NK-92 (cell line): Measurements from ENCODE around the gene GCAT.

Source experiments
- DNase-seq: peaks from one replicate; lab custom pipeline; 2025; ENCODE audit not compliant: unreplicated experiment; lab: John Stamatoyannopoulos, UW

GCAT gene

GRCh38 chr22:37809672-37810333 lies 2.1 kb downstream of the GCAT start:
- no peak for DNase-seq

- DNase-seq, result no peak
Observed at GRCh38 chr22:37811867-37812266, 4.1 kb downstream of the GCAT start.

GRCh38 chr22:37812869-37813678 lies 5.3 kb downstream of the GCAT start:
- no peak for DNase-seq

- DNase-seq, result no peak
Observed at GRCh38 chr22:37815593-37815992, 7.9 kb downstream of the GCAT start.

GRCh38 chr22:37816543-37817180 lies 8.9 kb downstream of the GCAT start:
- DNase-seq, result no peak

- DNase-seq, result no peak
Observed at GRCh38 chr22:37817705-37818408, 10.1 kb downstream of the GCAT start.

DNA sequence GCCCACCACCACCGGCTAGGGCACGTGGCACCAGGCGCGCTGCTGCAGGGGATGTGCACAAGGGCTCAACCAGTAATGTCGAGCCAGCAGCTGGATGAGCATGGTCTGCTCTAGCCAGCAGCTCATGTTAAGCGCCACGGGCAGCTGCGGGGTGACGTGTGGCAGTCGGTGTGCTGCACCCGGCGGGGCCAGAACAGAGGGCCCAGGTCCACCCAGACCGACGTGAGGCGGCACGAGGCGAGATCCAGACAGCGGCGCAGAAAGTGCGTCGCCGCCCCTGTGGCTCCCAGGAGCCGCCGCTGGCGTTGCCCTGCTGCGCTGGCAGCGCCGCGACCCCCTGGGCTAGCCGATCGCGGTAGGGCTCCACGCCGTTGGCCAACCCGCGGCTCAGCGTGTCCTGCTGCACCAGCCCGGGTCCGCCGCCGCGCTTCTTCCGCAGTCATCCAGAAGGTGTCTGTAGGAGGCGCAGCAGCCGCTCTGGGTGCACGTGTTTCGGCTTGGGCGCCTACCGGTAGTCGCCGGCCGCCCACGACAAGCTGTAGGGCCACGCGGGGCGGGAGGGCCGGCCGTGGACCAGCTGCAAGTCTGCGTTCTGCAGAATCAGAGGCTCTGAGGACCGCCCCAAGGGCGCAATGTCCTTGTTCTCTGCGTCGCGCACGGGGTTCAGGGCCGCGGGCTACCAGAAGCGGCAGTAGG lies 10.8 kb downstream of the GCAT start:
- DNase-seq, result no peak

GRCh38 chr22:37819105-37819433 lies 11.3 kb downstream of the GCAT start:
- no peak for DNase-seq

DNA sequence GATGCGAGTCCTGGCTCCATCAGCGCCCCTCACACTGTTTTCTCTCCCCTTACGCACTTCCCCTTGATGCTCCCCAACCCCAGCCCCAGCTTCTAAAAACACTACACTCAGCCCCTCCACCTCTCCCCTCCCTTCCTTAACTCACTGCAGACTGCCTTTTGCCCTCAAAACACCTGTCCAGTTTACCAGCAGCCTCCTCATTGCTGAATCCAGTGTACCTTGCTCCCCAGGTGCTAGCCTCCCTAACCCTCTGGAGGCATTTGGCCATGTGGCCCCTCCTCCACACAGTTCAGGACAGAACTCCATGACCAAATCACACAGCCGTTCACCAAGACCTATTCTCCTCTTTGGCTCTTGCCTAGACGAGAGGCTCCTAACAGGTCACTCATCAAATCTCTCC lies 12.6 kb downstream of the GCAT start:
- DNase-seq, result no peak

GRCh38 chr22:37822079-37822833 lies 14.5 kb downstream of the GCAT start:
- DNase-seq, result no peak

DNA sequence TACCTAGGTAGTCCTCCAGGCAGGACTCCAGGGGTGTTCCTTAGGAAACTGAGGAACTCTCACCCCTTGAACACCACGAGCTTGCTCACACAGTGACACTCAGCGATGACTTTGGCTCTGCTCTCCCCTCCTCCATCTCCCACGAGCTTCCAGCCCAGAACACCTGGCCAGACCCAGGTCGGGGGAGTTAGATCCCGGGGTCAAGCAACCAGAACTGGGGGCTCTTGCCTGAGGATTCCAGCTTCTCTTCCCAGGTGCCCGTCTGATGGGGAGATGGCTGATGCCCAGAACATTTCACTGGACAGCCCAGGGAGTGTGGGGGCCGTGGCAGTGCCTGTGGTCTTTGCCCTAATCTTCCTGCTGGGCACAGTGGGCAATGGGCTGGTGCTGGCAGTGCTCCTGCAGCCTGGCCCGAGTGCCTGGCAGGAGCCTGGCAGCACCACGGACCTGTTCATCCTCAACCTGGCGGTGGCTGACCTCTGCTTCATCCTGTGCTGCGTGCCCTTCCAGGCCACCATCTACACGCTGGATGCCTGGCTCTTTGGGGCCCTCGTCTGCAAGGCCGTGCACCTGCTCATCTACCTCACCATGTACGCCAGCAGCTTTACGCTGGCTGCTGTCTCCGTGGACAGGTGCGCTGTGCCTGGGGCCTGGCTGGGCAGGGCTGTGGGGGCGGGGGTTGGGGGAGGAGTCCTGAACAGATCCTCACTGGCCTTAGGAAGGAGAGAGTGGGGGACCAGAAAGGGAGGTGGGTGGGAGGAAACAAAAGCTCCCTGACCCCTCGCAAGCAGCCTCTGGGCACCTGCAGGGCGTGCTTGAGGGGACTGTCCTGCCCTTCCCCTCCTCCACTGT lies 15.6 kb downstream of the GCAT start, which contains the start of gene GALR3:
GALR3 (plus strand) TSS at position 249 of the 852 bp plus-strand sequence; CDS start at position 274, 25 bp downstream.
- DNase-seq, result no peak

DNA sequence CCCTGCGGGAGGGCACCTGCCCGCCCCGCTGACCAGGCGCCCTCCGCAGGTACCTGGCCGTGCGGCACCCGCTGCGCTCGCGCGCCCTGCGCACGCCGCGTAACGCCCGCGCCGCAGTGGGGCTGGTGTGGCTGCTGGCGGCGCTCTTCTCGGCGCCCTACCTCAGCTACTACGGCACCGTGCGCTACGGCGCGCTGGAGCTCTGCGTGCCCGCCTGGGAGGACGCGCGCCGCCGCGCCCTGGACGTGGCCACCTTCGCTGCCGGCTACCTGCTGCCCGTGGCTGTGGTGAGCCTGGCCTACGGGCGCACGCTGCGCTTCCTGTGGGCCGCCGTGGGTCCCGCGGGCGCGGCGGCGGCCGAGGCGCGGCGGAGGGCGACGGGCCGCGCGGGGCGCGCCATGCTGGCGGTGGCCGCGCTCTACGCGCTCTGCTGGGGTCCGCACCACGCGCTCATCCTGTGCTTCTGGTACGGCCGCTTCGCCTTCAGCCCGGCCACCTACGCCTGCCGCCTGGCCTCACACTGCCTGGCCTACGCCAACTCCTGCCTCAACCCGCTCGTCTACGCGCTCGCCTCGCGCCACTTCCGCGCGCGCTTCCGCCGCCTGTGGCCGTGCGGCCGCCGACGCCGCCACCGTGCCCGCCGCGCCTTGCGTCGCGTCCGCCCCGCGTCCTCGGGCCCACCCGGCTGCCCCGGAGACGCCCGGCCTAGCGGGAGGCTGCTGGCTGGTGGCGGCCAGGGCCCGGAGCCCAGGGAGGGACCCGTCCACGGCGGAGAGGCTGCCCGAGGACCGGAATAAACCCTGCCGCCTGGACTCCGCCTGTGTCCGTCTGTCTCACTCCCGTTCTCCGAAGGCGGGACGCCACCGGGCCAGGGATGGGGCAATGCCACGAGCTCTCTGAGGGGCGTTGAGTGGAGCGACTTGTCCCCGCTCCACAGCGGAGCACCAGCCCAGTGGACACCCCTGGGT lies 17.2 kb downstream of the GCAT start:
- DNase-seq, result no peak

DNA sequence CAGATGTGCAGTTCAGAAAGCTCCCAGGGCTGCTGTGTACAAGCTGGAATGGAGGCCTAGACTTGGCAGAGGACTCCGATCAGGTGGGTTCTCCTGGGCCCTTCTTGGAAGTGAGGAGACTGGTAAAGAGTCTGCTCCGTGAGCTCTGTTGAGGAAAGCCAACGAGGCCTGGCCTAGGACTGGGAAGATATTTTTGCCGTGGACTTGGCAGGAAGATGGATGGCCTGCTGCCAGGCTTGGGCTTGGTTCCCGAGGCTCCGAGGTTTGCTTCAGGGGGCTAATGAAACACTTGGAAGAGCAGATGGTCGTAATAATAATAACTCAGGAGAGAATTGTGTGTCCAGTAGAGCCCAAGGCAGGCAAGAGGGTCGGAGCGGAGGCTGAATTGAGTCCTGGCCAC lies 19.3 kb downstream of the GCAT start:
- DNase-seq, result no peak

GRCh38 chr22:37830093-37830842 lies 22.5 kb downstream of the GCAT start:
- DNase-seq, result no peak

DNA sequence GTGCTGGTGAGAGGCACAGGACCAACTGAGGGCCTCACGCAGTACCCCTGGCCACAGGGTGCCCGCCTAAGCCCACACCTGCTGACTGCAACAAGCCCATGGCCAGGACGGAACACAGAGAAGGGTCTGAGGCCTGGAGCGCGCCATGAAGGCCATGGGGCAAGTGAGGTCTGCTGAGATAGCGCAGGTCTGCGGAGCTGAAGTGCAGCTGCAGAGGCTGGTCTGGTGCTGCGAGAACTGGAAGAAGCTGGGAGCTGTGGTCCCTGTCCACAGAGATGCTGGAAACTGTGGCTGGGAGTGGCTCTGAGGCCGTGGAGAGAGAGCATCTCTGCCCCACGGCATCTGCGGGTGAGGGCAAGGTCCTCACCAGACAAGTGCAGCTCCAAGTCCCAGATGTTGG lies 23.7 kb downstream of the GCAT start:
- no peak for DNase-seq

DNA sequence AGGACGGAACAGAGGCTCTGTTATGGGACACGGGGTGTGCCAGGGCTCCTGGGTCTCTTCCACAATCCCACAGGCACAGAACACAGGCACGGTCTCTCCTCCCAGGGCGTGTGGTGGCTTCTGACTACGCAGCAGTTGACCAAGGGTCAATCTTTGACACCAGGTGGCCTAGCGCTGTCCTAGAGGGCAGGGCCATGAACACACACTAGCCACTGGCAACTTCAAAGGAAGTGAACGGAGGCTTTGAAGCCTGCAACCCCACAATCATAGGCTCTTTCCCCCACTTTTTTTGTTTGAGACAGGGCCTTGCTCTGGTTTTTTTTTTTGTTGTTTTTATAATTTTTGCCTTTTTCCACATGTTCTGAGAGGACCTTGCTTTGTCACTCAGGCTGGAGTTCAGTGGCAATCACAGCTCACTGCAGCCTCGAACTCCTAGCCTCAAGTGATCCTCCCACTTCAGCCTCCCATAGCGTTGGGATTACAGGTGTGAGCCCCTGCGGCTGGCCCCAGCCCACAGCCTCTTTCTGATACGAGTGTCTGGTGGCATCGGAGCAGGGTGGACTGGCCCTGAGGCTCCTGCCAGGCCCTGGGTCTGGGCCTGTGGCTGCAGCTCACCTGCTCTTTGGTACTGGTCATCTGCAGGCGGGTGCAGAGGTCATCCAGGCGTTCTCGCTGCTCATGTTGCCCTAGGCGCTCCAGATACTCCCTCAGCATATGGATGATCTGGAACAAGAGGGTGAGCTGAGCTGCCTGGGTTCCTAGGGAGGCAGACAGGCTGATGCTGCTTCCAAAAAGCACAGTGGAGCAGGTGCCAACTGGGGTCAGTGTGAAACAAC lies 24.5 kb downstream of the GCAT start:
- DNase-seq, result no peak
